HG03575 (cell line): ENCODE measurements around the gene KLK10.

Source experiments
- ATAC-seq: cut with Tn5 transposase; IDR thresholded peaks from one replicate; pipeline ENCODE4 v1.9.1; 2021; ENCODE audit not compliant: unreplicated experiment, insufficient number of reproducible peaks, low FRiP score; ENCODE audit errors: extremely low read depth

KLK10 gene, protein sequence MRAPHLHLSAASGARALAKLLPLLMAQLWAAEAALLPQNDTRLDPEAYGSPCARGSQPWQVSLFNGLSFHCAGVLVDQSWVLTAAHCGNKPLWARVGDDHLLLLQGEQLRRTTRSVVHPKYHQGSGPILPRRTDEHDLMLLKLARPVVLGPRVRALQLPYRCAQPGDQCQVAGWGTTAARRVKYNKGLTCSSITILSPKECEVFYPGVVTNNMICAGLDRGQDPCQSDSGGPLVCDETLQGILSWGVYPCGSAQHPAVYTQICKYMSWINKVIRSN

DNA sequence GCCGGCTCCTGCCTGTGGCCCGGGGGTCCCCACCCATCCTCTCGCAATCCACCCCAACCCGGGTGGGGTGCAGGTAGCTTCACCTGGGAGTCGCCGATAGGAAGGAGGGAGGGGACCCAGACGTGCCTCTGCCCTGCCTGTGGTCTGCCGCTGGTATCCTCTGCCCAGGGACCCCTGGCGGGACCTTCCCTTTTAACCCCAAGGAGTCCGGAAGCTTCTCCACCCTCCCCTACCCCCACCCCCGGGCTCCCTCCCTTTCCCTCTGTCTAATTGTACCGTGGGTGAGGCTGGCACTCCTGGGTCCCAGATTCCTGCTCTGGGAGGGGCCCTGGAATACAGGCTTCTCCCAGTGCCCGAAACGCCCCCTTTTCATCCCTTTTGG, at the start of gene KLK10:
Gene KLK10 (minus strand): TSS at position 166 of the 382 bp plus-strand sequence. CDS start 579 bp downstream, outside the sequence.
- no peak for ATAC-seq

DNA sequence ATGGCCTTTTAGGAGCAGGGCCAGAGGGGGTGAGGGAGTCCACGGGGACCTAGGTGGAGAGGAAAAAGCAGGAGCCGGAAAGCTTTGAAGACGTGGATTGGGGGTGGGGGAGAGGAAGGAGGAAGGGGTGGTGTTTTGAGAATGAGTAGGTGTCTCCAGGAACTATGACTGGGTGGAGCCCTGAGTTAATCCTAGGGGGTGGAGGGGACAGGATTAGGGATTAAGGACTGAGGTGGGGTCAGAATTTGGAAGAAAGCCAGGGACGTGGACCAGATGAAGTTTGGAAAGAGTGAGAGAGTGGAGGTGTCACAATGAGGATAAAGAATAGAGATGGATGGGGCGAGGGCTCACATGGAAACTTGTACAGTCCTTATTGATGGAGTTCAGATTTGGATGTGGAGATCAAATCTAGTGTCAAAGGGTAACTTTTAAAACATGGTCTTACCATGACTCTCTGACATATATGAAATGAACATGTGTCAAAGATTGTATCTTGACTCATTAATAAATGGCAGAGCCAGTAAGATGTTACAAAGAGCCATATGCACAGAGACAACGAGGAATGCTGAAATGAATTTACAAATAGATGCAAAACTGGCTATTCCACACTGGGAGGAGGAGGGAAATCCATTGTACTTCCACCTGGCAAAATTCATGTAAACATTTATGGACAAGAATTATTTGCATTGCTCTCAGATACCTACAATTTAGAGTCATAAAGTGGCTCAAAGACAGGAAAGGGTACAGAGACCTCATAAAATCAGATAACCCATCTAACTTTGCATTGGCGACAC, 47.1 kb upstream of the KLK10 start:
- ATAC-seq = no peak

DNA sequence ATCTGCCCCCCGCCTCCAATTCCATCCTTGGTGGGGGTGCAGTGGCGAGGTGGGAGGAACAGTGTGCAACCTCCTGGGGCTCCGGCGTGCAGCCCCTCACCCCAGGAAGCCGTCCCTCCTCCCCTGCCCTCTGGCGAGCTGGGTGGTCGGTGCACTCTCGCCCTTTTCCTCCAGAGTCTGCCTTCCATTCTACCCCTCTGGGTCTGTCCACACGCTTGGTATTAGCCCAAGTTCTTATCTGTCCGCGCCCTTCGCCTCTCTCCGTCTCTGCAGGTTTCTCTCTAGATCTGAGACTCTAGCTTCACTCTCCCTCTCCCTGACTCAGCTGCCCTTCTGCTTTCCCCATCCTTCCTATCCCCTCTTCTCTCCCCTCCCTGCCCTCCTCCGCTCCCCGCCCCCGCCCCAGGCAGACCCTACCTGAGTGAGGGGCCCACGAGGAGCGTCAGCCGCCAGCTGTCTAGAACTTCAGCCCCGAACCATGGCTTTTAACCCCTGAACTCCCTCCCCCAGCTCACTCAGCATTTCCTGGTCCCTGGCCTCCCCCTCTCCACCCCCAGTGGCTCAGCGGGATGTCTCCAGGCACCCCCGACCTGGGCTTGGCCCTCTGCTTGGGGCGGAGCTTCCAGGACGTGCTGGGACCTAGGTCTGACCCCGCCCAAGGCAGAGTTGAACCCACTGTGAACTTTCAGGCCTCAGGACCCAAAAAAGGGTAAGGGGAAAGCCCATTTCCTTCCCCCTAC, 45.9 kb upstream of the KLK10 start:
- ATAC-seq = no peak

DNA sequence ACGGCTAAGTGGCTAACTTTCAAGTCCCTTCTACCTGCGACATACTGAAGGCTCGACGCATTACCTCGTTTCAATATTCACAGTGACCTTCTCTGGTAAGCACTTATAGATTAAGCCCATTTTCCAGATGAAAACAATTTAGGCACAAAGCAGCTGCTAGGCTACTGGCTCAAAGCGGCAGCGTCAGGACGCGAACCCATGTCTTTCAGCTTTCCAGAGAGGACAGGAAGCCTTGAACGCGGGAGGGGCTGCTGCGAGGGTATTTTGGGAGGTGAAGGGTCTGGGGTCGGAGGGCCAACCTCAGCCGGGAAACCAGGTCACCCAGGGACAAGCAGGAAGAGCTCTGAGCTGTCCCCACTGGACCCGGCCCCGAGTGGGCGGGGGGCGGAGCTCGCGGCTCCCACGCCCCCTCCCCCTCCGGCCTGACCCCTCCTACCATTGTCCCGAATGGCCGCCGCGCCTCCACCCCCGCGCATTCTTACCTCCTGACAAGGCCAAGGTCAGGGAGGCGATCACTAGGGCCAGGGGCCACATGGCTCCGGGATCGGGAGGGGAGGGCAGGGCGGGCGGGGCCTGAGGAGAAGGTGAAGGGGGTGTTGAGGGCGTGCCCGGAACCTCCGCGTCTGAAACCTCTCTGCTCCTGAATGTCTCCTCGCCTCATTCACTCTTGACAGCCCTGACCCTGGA, 45.2 kb upstream of the KLK10 start, which contains the start of gene KLK13:
Gene KLK13 (minus strand): TSS at position 559 of the 687 bp plus-strand sequence. CDS start 25 bp downstream, at position 534.
- no peak for ATAC-seq

DNA sequence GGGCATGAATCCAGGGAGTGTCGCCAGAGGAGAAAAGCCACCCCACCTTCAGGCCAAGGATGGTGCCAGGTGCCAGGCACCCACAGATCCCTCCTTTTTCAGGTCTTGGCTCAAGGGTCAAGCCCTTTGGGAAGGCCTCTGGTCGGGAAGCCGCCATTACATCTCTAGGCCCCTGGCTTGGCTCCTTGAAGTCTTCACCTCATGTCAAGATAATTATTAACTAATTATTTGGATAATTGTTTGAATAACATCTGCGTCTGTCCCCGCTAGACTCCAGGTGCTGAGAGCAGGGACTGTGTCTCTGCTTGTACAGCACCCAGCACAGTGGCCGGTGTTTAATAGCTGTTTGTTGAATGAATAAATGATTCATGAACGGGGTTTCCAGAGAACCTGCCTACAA, 44.2 kb upstream of the KLK10 start:
- ATAC-seq = no peak

DNA sequence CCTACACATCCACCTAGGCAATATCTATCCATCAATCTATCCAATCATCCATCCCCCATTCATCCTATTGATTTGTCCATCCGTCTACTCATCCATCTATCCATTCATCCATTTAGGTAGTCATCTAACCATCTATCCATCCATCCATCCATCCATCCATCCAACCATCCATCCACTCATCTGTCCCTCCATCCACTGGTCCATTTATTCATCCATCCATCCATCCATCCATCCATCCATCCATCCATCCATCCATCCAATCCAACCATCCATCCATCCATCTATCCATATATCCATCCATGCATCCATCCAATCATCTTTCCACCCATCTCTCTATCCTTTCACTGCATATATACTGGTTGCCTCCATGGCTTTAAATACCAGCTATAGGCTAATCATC, 41.5 kb upstream of the KLK10 start:
- ATAC-seq = no peak

DNA sequence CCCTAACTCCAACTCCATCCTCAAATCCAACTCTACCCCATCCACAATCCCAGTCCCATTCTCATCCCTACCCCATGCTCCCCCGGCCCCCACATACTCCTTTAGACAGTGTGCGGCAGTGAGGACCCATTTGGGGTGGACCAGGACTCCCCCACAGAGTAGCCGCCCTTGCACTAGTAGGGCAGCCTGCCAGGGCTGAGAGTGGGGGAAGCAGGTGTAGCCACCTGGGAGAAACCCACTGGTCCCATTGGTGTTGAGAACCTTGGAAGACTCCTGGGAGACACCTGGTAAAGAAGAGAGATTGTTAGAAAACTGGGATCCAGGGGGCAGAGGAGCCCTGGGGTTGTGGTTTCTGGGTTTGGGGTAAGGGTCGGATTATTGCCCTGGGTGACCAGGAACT, 40.8 kb upstream of the KLK10 start:
- no peak for ATAC-seq

DNA sequence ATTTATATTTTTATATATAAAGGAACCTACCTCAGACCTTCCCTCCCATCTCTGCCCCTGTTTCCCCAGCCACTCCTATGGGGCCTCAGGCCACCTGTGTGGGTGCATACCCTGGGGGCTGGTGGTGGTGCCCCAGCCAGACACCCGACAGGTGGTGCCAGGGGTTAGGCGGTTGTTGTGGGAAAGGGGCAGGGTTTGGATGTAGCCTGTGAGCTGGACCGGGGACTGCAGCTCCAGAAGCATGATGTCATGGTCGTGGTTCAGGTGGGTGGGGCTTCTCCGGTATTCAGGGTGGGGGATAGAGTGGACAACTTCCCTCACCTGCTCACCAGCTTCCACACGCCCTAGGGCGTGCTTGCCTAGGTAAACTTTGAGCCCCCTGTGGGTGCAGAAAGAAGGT, 40.2 kb upstream of the KLK10 start:
- no peak for ATAC-seq

DNA sequence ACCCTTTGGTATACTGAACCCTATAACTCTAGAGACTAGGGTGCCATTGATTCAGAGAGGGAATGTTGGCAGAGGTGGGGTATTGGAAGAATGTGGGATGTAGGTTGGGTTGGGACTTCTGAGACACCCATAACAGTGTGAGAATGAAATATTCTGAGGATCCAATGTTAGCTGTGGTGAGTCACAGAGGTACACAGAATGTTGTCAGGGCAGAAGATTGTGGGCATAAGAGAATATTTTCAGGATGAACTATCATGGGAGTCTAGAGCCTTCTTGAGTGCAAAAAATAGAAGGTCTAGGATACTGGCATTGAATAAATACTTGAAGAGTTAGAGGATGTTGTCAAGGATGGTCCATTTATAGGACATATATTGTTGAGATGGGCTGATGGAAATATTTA, 36.4 kb upstream of the KLK10 start:
- no peak for ATAC-seq

DNA sequence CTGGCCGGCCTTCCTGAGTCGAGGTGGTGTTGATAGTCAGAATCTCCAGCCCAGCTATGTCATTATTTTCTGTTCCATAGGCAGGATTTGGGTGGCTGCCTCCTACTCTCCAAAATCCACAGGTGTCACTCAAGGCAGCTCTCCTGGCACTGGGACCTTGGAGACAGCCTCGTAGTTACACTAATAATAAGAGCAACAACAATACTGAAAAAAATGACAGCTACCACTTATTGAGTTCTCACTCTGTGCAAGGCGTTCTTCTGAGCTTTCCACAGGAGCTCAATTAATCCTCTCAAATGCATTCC, 27.5 kb upstream of the KLK10 start:
- ATAC-seq = no peak

DNA sequence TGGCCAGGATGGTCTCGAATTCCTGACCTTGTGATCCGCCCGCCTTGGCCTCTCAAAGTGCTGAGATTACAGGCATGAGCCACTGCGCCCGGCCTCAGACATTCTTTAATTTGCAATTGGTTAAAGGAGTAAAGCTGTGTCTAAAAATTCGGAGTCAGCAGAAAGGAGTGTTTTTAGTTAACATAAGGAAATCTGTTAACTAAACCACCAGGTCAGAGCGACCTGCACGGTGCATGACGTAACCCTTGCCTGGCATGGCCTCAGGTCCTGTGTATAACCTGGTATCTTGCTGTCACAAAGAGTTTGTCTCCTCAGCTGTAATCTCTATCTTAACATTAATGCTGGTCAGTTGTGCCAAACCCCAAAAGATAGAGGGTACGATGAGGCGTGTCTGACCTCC, 24.8 kb upstream of the KLK10 start:
- ATAC-seq = no peak

DNA sequence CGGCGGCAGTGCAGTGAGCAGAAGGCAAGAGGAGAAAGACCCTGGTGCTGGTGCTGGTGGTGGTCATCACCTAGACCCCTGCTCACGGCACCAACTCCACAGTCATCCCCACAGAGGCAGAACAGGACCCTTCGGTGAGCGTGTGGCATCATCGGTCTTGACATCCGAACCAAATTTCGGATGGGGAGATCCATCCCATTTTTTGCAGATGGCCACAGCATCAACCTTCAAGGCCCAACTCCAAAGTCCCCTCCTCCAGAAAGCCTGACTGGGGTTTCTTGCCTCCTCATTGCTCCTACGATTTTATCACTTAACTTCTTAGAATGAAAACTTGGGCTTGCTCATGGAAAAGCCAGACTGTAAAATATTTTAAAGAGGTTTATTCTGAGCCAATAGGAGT, 24.0 kb upstream of the KLK10 start:
- no peak for ATAC-seq

DNA sequence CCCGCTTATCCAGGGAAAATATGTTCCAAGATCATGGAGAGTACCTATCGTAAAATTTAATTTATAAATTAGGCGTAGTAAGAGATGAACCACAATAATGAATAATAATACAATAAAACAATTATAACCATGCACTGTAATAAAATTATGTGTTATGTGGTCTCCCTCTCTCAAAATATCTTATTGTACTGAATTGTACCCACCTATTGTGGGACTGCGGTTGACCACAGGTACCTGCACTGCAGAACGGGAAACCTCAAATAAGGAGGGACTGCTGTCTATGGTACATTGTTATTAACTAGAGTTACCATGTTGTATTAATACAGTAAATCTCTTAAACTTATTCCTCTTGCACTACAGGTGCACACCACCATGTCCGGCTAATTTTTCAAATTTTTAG, 20.6 kb upstream of the KLK10 start:
- no peak for ATAC-seq

DNA sequence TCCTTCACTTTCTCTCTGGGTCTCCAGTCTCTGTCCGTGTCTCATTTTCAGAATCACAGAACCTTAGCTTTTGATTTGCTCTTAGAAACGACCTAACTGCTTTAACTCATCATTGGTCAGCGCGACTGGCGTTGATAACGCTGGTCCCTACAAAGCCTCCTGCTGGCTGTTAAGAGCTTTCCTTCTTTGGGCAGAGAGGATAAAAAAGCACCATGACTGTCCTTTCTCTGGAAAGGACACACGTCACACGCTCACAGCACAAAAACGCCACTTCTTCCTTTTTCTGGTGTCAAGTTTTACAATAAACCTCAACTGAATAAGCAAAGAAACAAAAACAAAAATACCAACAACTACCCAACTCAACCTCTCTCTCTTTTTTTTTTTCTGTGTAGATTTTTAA, 17.0 kb upstream of the KLK10 start:
- ATAC-seq = no peak

DNA sequence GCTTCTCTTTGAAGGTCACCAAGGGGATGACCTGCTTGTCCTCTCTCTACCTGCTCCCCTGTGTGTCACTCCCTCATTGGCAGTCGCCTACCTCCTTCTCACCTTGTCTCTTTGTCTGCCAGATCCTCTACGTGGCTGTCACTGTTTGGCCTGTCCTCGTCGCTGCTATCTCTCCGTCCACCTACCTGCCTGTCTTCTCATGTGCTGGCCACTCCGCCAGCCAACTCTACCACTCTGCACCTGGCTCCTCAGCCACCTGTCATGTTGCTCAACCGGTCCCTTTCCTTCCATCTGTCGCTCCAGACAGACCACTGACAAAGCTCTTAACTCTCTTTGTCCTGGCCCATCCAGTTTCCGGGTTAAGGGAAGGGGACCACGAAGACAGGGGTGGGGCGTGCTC, 15.2 kb upstream of the KLK10 start, which contains the start of gene KLK12:
Gene KLK12 (minus strand): TSS at position 299 of the 400 bp plus-strand sequence. CDS start 381 bp downstream, outside the sequence.
- ATAC-seq = no peak

DNA sequence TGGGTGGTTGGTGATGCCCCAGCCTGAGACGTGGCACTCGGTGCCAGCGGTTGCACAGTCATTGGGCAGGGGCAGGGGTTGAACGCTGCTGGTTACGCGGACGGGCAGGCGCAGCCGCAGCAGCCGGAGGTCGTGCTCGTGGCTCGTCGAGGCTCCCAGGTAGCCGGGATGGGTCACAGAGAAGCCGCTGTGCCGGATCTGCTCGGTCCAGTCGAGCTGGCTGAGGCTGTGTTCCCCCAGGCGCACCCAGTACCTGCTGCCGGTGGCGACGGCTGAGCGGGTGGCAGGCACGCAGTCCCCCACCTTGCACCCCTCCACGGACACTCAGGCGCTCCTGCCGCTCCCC, 12.3 kb upstream of the KLK10 start:
- no peak for ATAC-seq

DNA sequence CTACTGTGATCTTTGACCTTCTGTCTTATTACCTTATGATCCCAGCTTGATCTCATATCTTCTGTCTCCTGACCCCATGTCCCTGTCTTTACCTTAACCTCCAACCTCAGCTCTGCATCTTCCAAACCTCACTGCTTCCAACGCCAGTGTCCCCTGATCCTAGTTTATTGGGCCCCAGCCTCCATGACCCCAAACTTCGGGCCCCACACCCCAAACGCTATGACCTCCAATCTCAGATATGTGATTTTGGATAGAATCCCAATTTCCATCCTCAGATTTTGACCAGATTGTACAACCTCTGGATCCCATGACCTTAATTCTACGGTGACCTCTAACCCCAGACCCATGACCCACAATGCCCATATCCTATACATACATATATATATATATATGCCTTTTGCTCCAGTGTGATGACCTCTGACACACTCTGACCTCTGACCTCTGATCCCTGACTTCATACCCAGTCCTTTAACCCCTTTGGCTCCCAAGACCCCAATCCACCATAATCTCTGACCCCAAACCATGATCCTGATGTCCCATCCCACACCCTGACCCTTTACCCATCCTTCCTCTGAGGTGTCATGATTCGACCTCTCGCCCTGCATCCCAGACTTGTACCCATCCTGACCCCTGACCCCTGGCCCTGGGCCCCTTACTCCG, 11.8 kb upstream of the KLK10 start:
- no peak for ATAC-seq

DNA sequence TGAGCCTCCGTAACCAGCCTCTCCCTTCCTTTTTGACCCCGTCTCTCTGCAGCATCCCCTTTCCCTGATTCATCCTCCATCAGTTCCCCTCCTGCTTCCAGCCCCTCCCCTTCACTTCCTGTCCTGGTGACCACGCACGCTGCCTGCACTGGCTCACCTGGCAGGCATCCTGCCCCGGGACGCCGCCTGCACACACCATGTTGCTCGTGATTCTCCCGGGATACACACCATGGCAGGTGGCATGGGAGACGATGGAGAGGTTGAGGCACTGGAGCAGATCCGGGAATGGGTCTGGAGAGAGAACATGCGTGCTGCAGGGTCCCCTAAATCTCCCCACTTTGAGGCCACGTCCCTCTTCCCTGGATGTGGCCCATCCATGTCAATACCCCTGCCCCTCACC, 11.1 kb upstream of the KLK10 start:
- no peak for ATAC-seq

DNA sequence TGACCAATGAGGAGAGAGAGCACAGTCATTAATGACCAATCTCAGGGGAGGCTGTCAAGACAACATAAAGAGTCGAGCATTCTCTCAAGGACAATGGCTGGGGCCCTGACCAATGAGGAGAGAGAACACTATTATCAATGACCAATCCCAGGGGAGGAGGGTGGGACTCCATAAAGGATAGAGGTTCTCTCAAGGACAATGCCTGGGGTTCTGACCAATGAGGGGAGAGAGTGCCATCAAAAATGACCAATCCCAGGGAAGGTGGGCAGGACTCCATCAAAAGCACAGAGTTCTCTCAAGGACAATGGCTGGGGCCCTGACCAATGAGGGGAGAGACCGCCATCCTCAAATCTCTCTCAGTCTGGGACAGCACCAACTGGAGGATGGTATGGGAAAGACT, 10.2 kb upstream of the KLK10 start:
- no peak for ATAC-seq
